IMR-90 (cell line): ENCODE results near the gene RASGRF2.

Experiments used
- CEBPB ChIP-seq: IDR thresholded peaks from 2 replicates; pipeline ENCODE4 v1.6.1; 2012; ENCODE audit warnings: low read depth, low read length, improper control_type of control experiment
- FOS ChIP-seq: fragments of 150-350 bp; IDR thresholded peaks from 2 replicates; pipeline ENCODE4 v1.6.1; 2016; ENCODE audit warnings: low read depth, low read length
- MAZ ChIP-seq: IDR thresholded peaks from 2 replicates; pipeline ENCODE4 v1.6.1; 2012; ENCODE audit warnings: low read depth, mild to moderate bottlenecking, low read length, improper control_type of control experiment, moderate library complexity, borderline replicate concordance
- RAD21 ChIP-seq: IDR thresholded peaks from 2 replicates; pipeline ENCODE4 v1.6.1; 2012; ENCODE audit warnings: low read length, improper control_type of control experiment
- RCOR1 ChIP-seq: IDR thresholded peaks from 2 replicates; pipeline ENCODE4 v1.6.1; 2012; ENCODE audit warnings: mild to moderate bottlenecking, low read length, improper control_type of control experiment; ENCODE audit not compliant: insufficient replicate concordance
- SMC3 ChIP-seq: fragments of 150-350 bp; IDR thresholded peaks from 2 replicates; pipeline ENCODE4 v1.6.1; 2016; ENCODE audit warnings: low read depth, mild to moderate bottlenecking, antibody characterized with exemption, low read length, moderate library complexity
- TF ChIP-seq, protein P1 (sequence below): conservative IDR thresholded peaks from 2 replicates; pipeline ENCODE4 v1.5.1; 2012; ENCODE audit warnings: mild to moderate bottlenecking, low read depth, low read length, improper control_type of control experiment
- TF ChIP-seq, protein P2 (sequence below): fragments of 150-350 bp; IDR thresholded peaks from 2 replicates; pipeline ENCODE4 v1.6.1; 2017; ENCODE audit warnings: mild to moderate bottlenecking, antibody characterized with exemption, low read length, low read depth

DNA sequence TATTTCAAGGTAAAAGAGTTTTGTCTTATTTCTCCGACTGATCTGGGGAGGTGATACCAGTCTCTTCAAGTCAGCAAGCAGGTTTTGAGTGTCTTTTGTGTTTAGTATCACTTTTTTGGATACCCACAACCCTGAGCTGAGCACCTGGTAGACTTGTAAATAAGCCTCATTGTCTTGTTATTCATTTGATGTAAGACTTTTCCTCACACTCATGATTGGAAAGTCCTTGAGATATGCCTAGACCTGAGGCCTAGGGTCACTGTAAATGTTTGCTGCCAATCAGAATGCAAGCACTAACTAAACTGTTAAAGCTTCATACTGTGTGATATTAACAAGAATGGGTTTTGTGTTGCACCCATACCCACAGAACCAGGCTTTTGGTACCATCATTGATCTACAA, 172.2 kb downstream of the RASGRF2 start:
- TF ChIP-seq CEBPB (no peak), RAD21 (no peak), SMC3 (no peak), MAZ (no peak), FOS (no peak), RCOR1 (no peak)
- TF ChIP-seq, protein P1, sequence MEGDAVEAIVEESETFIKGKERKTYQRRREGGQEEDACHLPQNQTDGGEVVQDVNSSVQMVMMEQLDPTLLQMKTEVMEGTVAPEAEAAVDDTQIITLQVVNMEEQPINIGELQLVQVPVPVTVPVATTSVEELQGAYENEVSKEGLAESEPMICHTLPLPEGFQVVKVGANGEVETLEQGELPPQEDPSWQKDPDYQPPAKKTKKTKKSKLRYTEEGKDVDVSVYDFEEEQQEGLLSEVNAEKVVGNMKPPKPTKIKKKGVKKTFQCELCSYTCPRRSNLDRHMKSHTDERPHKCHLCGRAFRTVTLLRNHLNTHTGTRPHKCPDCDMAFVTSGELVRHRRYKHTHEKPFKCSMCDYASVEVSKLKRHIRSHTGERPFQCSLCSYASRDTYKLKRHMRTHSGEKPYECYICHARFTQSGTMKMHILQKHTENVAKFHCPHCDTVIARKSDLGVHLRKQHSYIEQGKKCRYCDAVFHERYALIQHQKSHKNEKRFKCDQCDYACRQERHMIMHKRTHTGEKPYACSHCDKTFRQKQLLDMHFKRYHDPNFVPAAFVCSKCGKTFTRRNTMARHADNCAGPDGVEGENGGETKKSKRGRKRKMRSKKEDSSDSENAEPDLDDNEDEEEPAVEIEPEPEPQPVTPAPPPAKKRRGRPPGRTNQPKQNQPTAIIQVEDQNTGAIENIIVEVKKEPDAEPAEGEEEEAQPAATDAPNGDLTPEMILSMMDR: no peak
- TF ChIP-seq, protein P2, sequence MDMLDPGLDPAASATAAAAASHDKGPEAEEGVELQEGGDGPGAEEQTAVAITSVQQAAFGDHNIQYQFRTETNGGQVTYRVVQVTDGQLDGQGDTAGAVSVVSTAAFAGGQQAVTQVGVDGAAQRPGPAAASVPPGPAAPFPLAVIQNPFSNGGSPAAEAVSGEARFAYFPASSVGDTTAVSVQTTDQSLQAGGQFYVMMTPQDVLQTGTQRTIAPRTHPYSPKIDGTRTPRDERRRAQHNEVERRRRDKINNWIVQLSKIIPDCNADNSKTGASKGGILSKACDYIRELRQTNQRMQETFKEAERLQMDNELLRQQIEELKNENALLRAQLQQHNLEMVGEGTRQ: no peak
